Endothelial cell of umbilical vein (primary cell): ENCODE data around the gene C16orf95. TPM values are rescaled to one million over a fixed set of nuclear protein-coding genes. Genes with fewer than 3 reads are reported as not detected.

Experiments
- BruUV-seq: library from RNA; stranded (reverse); fragments of 400-500 nt; replicated peaks from 2 replicates; lab custom pipeline; 2021; lab: Mats Ljungman, UMichigan
- CTCF ChIA-PET: fragments of 300-600, 350-600 bp; sonication (Branson Sonifier 250); formaldehyde crosslinking; loops from one replicate; lab custom pipeline; 2021; ENCODE audit warnings: antibody characterized with exemption, inconsistent platforms; lab: Charles Lee
- POLR2A ChIA-PET: fragments of 300-600, 350-600 bp; sonication (Branson Sonifier 250); formaldehyde crosslinking; loops from one replicate; lab custom pipeline; 2021; ENCODE audit warnings: antibody characterized with exemption, inconsistent platforms; lab: Charles Lee
- DNase-seq: peaks from one replicate; pipeline ENCODE4 v3.0.0-alpha.2; 2011; ENCODE audit warnings: low read depth, low spot score
- FAIRE-seq: peaks from 2 replicates; lab custom pipeline; 2011; peaks lifted over from hg19 to GRCh38; lab: Jason Lieb, UNC
- H2AFZ ChIP-seq: 2 replicates; pipeline ENCODE4 v1.6.0; 2012; ENCODE audit warnings: low read depth, low read length, control low read depth, inconsistent platforms
- H3K27ac ChIP-seq: 2 replicates; pipeline ENCODE4 v1.5.1; 2011; ENCODE audit warnings: low read depth, mild to moderate bottlenecking, control low read depth, low read length, moderate library complexity; ENCODE audit not compliant: insufficient read depth
- H3K27me3 ChIP-seq, 2 experiments: 2 replicates each; pipeline versions ENCODE4 v1.6.0 to v1.6.1; 2011; ENCODE audit warnings: low read length in 2 of 2, mixed read lengths in 1 of 2; ENCODE audit not compliant: control insufficient read depth in 2 of 2, insufficient read depth in 2 of 2
- H3K36me3 ChIP-seq, 2 experiments: 2 replicates in 1 of 2; 3 replicates in 1 of 2; pipeline ENCODE4 v1.5.1; 2011; ENCODE audit warnings: low read length in 2 of 2, mild to moderate bottlenecking in 1 of 2, moderate library complexity in 1 of 2; ENCODE audit not compliant: control insufficient read depth in 2 of 2, insufficient read depth in 2 of 2; ENCODE audit errors: extremely low read depth in 1 of 2
- H3K4me1 ChIP-seq: 3 replicates; pipeline ENCODE4 v1.5.1; 2011; ENCODE audit warnings: mild to moderate bottlenecking, low read length; ENCODE audit not compliant: control insufficient read depth, insufficient read depth; ENCODE audit errors: extremely low read depth
- H3K4me2 ChIP-seq: 2 replicates; pipeline ENCODE4 v1.6.1; 2011; ENCODE audit warnings: low read length, control low read depth, mixed read lengths; ENCODE audit not compliant: insufficient read depth
- H3K4me3 ChIP-seq, 3 experiments: fragments of 200-600 bp in 1 of 3; sonication (generic), shearing (Covaris generic) in 1 of 3; replicated peaks in 1 of 3; 2 replicates each; pipeline ENCODE4 v1.5.1; 2011 to 2016; ENCODE audit warnings: control low read depth in 3 of 3, low read length in 3 of 3, mild to moderate bottlenecking in 2 of 3, inconsistent platforms in 1 of 3, low read depth in 1 of 3, moderate library complexity in 1 of 3; ENCODE audit not compliant: insufficient read depth in 1 of 3
- H3K79me2 ChIP-seq: 2 replicates; pipeline ENCODE4 v1.6.0; 2012; ENCODE audit warnings: low read length, inconsistent platforms; ENCODE audit not compliant: control insufficient read depth, insufficient read depth
- H3K9ac ChIP-seq: replicated peaks from 2 replicates; pipeline ENCODE3; 2011; ENCODE audit warnings: low read length, control low read depth; ENCODE audit not compliant: insufficient read depth; ENCODE audit errors: extremely low read depth
- H3K9me1 ChIP-seq: replicated peaks from 3 replicates; pipeline ENCODE4 v1.6.0; 2011; ENCODE audit warnings: mild to moderate bottlenecking, low read length; ENCODE audit not compliant: control insufficient read depth, insufficient read depth; ENCODE audit errors: extremely low read depth
- H3K9me3 ChIP-seq: replicated peaks from 2 replicates; pipeline ENCODE4 v1.5.1; 2012; ENCODE audit warnings: low read length, inconsistent platforms; ENCODE audit not compliant: control insufficient read depth, insufficient read depth
- H4K20me1 ChIP-seq: replicated peaks from 2 replicates; pipeline ENCODE3; 2011; ENCODE audit warnings: mild to moderate bottlenecking, low read length; ENCODE audit not compliant: control insufficient read depth, insufficient read depth; ENCODE audit errors: extremely low read depth
- EZH2 ChIP-seq: IDR thresholded peaks from 2 replicates; pipeline ENCODE4 v1.6.1; 2012; ENCODE audit warnings: borderline replicate concordance, low read depth, mild to moderate bottlenecking, moderate library complexity, low read length, inconsistent platforms; ENCODE audit not compliant: severe bottlenecking
- FOS ChIP-seq: IDR thresholded peaks from 2 replicates; pipeline ENCODE4 v1.6.1; 2011; ENCODE audit warnings: mild to moderate bottlenecking, low read length, moderate library complexity, borderline replicate concordance; ENCODE audit not compliant: insufficient read depth
- JUN ChIP-seq: IDR thresholded peaks from 2 replicates; pipeline ENCODE4 v1.6.1; 2011; ENCODE audit warnings: borderline replicate concordance, low read depth; ENCODE audit not compliant: insufficient read length, insufficient read depth
- MYC ChIP-seq: IDR thresholded peaks from one replicate; pipeline ENCODE4 v1.6.1; 2011; ENCODE audit warnings: mild to moderate bottlenecking, low read depth, low read length
- POLR2A ChIP-seq: IDR thresholded peaks from 2 replicates; pipeline ENCODE4 v1.6.1; 2012; ENCODE audit warnings: low read depth, mild to moderate bottlenecking, control low read depth, low read length
- dilution Hi-C: fragments of 300-500 bp; cut with MboI; formaldehyde crosslinking; loops from one replicate; pipeline ENCODE4 v1.15.0; 2019; ENCODE audit warnings: low sequenced_read_pairs; ENCODE audit not compliant: extremely low pct_ligation_motif_present
- intact Hi-C: fragments of 100-400 bp; cut with micrococcal nuclease; formaldehyde crosslinking; loops from one replicate; pipeline ENCODE4 v1.10.0; 2022
- polyA plus RNA-seq, 4 experiments: library from polyadenylated mRNA; depleted of rRNA in 3 of 4; stranded (reverse) in 3 of 4; unstranded in 1 of 4; fragments of >200 nt; gene quantifications; 2 replicates each; pipeline versions ENCODE4 v1.2.1 to v1.2.3, GENCODE V29; 2011 to 2012; ENCODE audit warnings: missing spikeins in 1 of 4
- total RNA-seq: library from RNA; stranded (reverse); gene quantifications from 2 replicates; pipeline ENCODE4 v1.2.3, GENCODE V29; 2021
- TF ChIP-seq, protein P1 (sequence below), 2 donors: IDR thresholded peaks; 1 replicate in 1 of 2; 2 replicates in 1 of 2; pipeline ENCODE4 v1.5.1; 2011; ENCODE audit warnings: low read length in 2 of 2, mild to moderate bottlenecking in 2 of 2, moderate library complexity in 2 of 2, control low read depth in 1 of 2, inconsistent platforms in 1 of 2, low read depth in 1 of 2; ENCODE audit not compliant: insufficient read depth in 1 of 2; ENCODE audit errors: extremely low read depth in 1 of 2
- TF ChIP-seq, protein P2 (sequence below): IDR thresholded peaks from 2 replicates; pipeline ENCODE4 v1.6.1; 2011; ENCODE audit not compliant: insufficient read depth, insufficient read length

Gene C16orf95
- total and polyA plus RNA-seq, 2 donors (not counting 3 experiments of a cell fraction or from before 2014, with no cell fraction given): 4.0 to 6.6 TPM

DNA sequence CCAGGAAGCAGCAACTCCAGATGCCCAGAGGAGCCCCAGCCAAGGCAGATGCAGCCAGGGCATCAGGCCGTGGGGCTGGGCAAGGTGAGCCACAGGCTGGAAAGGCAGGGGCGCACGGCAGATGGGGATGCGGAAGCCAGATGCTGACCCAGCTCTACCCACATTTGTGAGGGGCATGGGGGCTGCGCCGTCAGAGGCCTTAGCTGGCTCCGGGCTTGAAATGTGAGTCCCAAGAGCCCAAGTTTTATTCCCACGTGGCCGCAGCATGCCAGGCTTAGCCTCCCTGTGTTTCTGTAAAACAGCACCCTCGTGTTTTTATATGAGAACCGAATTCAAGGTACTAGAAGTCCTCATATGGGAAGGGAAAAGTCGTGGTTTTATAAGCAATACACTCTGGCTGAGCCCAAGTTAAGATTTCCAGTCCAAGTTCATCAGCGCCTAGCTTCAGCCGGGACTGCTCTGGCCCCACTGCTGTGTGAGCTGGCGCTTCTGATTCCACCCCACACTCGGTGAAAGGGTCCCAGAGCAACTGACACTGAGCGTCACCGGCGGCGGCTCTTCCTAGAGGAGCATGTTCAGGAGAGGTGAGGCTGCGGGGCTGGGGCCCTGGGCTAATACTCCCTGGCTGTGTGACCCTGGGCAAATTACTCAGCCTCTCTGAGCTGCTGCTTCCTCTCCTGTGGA lies 6.7 kb upstream of the C16orf95 start:
- H2AFZ ChIP-seq: no peak overlapping the region
- H3K9me1 ChIP-seq: no peaks in the 10 kb centered on the region
- no peaks in the 10 kb centered on the region for H3K4me1 ChIP-seq
- H3K4me2 ChIP-seq: no peak overlapping the region
- H4K20me1 ChIP-seq: no peaks in the 10 kb centered on the region
- TF ChIP-seq JUN (no peak), MYC (no peak), POLR2A (no peak), FOS (no peak)
- BruUV-seq: no TSS peak
- H3K4me3 ChIP-seq: no peak overlapping the region
- POLR2A ChIA-PET: no interaction called here
- no peak overlapping the region for H3K27ac ChIP-seq
- no peaks in the 10 kb centered on the region for H3K27me3 ChIP-seq
- no peaks in the 10 kb centered on the region for H3K36me3 ChIP-seq
- no peaks in the 10 kb centered on the region for H3K79me2 ChIP-seq
- intact Hi-C loops (loop anchor here (1.0 kb wide), 2 partner anchors 59 to 70 kb away; partner anchors contain the start of gene FBXO31), dilution Hi-C loops (no loop called here)
- DNase-seq (no peak), FAIRE-seq (no peak)
- H3K9me3 ChIP-seq: no peaks in the 10 kb centered on the region
- no peak overlapping the region for H3K9ac ChIP-seq
- CTCF ChIA-PET: interaction anchor here (1.5 to 3.3 kb wide), 3 partner anchors 16 to 70 kb away, joined by 4 to 21 read pairs (median 8); partner anchors contain the start of gene FBXO31

DNA sequence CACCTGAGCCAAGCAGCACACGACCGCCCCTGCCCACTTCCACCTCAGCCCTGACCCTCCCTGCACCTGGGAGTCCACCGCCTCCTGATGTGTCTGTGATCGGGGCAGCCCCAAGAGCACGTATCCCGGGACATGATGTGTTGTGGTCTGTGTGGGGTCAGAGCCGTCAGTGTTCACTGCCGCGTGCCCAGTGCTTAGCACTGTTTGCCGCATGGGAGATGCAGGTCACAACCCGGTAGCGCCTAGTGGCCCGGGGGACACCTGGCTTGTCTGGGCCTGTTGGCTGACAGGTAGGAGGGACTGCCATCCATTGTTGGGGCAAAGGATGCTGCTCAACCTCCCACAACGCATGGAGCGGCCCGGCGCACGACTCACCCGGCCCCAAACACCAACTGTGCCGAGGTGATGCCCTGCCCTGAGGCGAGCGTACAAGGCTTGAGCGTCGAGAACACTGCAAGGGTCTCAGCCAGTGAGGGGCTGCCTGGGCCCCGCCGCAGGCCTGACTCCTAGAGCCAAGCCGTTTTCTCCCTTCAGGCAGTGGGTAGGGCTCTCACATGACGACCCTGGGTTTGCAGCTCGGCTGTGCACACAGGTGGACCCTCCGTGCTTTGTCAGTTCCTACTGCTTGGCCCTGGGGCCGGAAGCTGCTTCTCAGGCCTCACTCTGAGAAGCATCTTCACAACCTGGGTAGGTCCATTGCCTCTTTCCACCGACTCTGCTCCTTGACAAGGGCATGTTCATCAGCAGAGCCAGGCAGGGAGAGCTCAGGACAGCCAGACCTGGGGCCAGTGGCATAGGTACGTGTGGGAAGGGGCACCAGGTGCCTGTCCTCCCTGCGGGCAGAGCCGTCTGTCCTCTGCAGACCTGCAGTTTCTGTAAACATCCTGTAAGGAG lies 5.9 kb upstream of the C16orf95 start:
- no peaks in the 10 kb centered on the region for H3K36me3 ChIP-seq
- no peak overlapping the region for H3K4me3 ChIP-seq
- H3K27me3 ChIP-seq: no peaks in the 10 kb centered on the region
- H2AFZ ChIP-seq: no peak overlapping the region
- H3K9ac ChIP-seq: no peak overlapping the region
- no peak for TF ChIP-seq EZH2
- TF ChIP-seq, protein P1, sequence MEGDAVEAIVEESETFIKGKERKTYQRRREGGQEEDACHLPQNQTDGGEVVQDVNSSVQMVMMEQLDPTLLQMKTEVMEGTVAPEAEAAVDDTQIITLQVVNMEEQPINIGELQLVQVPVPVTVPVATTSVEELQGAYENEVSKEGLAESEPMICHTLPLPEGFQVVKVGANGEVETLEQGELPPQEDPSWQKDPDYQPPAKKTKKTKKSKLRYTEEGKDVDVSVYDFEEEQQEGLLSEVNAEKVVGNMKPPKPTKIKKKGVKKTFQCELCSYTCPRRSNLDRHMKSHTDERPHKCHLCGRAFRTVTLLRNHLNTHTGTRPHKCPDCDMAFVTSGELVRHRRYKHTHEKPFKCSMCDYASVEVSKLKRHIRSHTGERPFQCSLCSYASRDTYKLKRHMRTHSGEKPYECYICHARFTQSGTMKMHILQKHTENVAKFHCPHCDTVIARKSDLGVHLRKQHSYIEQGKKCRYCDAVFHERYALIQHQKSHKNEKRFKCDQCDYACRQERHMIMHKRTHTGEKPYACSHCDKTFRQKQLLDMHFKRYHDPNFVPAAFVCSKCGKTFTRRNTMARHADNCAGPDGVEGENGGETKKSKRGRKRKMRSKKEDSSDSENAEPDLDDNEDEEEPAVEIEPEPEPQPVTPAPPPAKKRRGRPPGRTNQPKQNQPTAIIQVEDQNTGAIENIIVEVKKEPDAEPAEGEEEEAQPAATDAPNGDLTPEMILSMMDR (IDR thresholded peaks at IDR 0.05; ENCODE audit: extremely low read depth in 1 of 2, insufficient read depth in 1 of 2, low read depth in 1 of 2, low read length in 2 of 2): no peak
- TF ChIP-seq, protein P2, sequence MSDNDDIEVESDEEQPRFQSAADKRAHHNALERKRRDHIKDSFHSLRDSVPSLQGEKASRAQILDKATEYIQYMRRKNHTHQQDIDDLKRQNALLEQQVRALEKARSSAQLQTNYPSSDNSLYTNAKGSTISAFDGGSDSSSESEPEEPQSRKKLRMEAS: no peak
- H3K79me2 ChIP-seq: peaks cover 5% of the 10 kb centered on the region
- H3K4me1 ChIP-seq: peaks cover 6% of the 10 kb centered on the region
- CTCF ChIA-PET: interaction anchor here (2.2 to 3.3 kb wide), 2 partner anchors 60 to 71 kb away, joined by 8 to 21 read pairs; partner anchors contain the start of gene FBXO31
- FAIRE-seq (no peak), DNase-seq (no peak)
- dilution Hi-C loops: no loop called here
- H3K9me1 ChIP-seq: no peaks in the 10 kb centered on the region
- no peaks in the 10 kb centered on the region for H4K20me1 ChIP-seq
- POLR2A ChIA-PET: no interaction called here
- no peaks in the 10 kb centered on the region for H3K9me3 ChIP-seq
- intact Hi-C loops: no loop called here
- H3K4me2 ChIP-seq: no peak overlapping the region
- BruUV-seq: no TSS peak
- H3K27ac ChIP-seq: no peak overlapping the region
